ENCODE data around the gene QPRT.

GRCh38 chr16:29729116-29729521, 50.1 kb downstream of the QPRT start:
- TF ChIP-seq CTCF (IDR thresholded peaks at IDR 0.05; ENCODE audit: low read length): peak; percentile 63
- TF ChIP-seq EZH2phosphoT487 (IDR thresholded peaks at IDR 0.05; ENCODE audit: low read length): no peak
